ENCODE data around the gene SNX18. TPM values are rescaled to one million over a fixed set of nuclear protein-coding genes. Genes with fewer than 3 reads are reported as not detected.

Gene SNX18
- polyA plus RNA-seq, 1 of the 3 experiments (the other 2 are of a cell fraction): 4.6 TPM

DNA sequence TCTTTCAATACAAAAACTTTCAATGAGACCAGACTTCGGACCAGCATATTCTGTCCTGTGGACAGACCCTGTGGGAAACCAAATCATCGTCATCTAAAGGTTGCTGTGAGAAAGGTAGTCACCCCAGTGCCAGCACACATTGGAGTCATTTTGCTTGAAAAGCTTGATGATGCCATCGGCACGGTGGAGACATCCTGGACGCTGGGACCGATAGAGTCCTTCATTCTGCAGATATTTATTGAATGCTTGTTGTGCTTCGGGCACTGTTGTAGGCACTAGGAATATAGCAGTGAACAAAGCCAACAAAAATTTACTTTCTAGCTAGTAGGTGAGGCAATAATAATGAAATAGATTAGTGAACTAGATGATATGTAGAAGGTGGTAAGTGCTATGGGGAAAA, 34.9 kb downstream of the SNX18 start:
- no peak overlapping the region for H3K9ac ChIP-seq
- H3K79me2 ChIP-seq (ENCODE audit: insufficient read depth): no peaks in the 10 kb centered on the region
- CTCF ChIA-PET: interaction anchor here (1.3 kb wide), 1 partner anchor 31 kb away, joined by 3 read pairs; no protein-coding TSS in a partner anchor
- no peaks in the 10 kb centered on the region for H3K27me3 ChIP-seq (ENCODE audit: insufficient read depth)
- H3K36me3 ChIP-seq (replicated peaks in 1 of 2; ENCODE audit: control insufficient read depth in 1 of 2, insufficient read depth in 2 of 2, low read length in 1 of 2): no peaks in the 10 kb centered on the region
- no peak overlapping the region for H2AFZ ChIP-seq (ENCODE audit: low read depth)
- no peaks in the 10 kb centered on the region for H3K9me3 ChIP-seq
- H3K4me3 ChIP-seq (ENCODE audit: low read depth in 2 of 2, low read length in 1 of 2): no peak overlapping the region
- H3F3A ChIP-seq (replicated peaks; ENCODE audit: insufficient read depth): no peaks in the 10 kb centered on the region
- TF ChIP-seq EZH2phosphoT487 (IDR thresholded peaks at IDR 0.05; ENCODE audit: borderline replicate concordance, low read depth) (no peak), JUND (IDR thresholded peaks at IDR 0.05) (no peak), YY1 (IDR thresholded peaks at IDR 0.05; ENCODE audit: low read depth) (no peak), PBX3 (IDR thresholded peaks at IDR 0.05) (no peak), TAF1 (IDR thresholded peaks at IDR 0.05; ENCODE audit: borderline replicate concordance, low read depth, low read length) (no peak), MAX (IDR thresholded peaks at IDR 0.05; ENCODE audit: low read depth) (no peak), ELF1 (IDR thresholded peaks at IDR 0.05) (no peak), GATA2 (CRISPR knock-in tag; IDR thresholded peaks at IDR 0.05) (no peak), NRF1 (IDR thresholded peaks at IDR 0.05; ENCODE audit: low read depth, low read length) (no peak)
- no peaks in the 10 kb centered on the region; a peak in 1 of 4 replicates for H3K4me1 ChIP-seq (ENCODE audit: control insufficient read depth in 1 of 2, insufficient read depth in 2 of 2, low read depth in 1 of 2, low read length in 1 of 2)
- H4K20me1 ChIP-seq (ENCODE audit: insufficient read depth): no peaks in the 10 kb centered on the region
- H3K4me2 ChIP-seq: no peak overlapping the region
- WGBS (ENCODE audit: low lambda C conversion rate): 92% methylated on average over 7 of the region's 7 CpGs
- POLR2A ChIA-PET: no interaction called here
- no peak overlapping the region for H3K27ac ChIP-seq (ENCODE audit: low read depth in 2 of 2, low read length in 1 of 2)
- no peak for DNase-seq
- no peaks in the 10 kb centered on the region for H3K9me2 ChIP-seq

- no peak overlapping the region for H3K4me2 ChIP-seq
- H3K27ac ChIP-seq (ENCODE audit: low read depth in 2 of 2, low read length in 1 of 2): no peak overlapping the region
- WGBS (ENCODE audit: low lambda C conversion rate): 75% methylated on average over 4 of the region's 4 CpGs
- no peaks in the 10 kb centered on the region for H3K36me3 ChIP-seq (replicated peaks in 1 of 2; ENCODE audit: control insufficient read depth in 1 of 2, insufficient read depth in 2 of 2, low read length in 1 of 2)
- CTCF ChIA-PET: interaction anchor here (0.6 to 1.0 kb wide), 3 partner anchors 15 to 292 kb away, joined by 3 read pairs; partner anchors contain the start of gene SNX18
- H3K79me2 ChIP-seq (ENCODE audit: insufficient read depth): no peaks in the 10 kb centered on the region
- H4K20me1 ChIP-seq (ENCODE audit: insufficient read depth): no peaks in the 10 kb centered on the region
- H3K27me3 ChIP-seq (ENCODE audit: insufficient read depth): no peaks in the 10 kb centered on the region
- H3F3A ChIP-seq (replicated peaks; ENCODE audit: insufficient read depth): no peaks in the 10 kb centered on the region
- no peak overlapping the region for H2AFZ ChIP-seq (ENCODE audit: low read depth)
- no peak for DNase-seq
- POLR2A ChIA-PET: no interaction called here
- no peaks in the 10 kb centered on the region; a peak in 1 of 4 replicates for H3K4me1 ChIP-seq (ENCODE audit: control insufficient read depth in 1 of 2, insufficient read depth in 2 of 2, low read depth in 1 of 2, low read length in 1 of 2)
- H3K9me2 ChIP-seq: no peaks in the 10 kb centered on the region
- TF ChIP-seq TAF1 (IDR thresholded peaks at IDR 0.05; ENCODE audit: borderline replicate concordance, low read depth, low read length) (no peak), RAD21 (IDR thresholded peaks at IDR 0.05; ENCODE audit: low read length) (no peak), FOSL2 (IDR thresholded peaks at IDR 0.05; ENCODE audit: borderline replicate concordance, low read depth) (no peak), USF1 (IDR thresholded peaks at IDR 0.05; ENCODE audit: borderline replicate concordance, low read depth) (no peak), RXRA (IDR thresholded peaks at IDR 0.05; ENCODE audit: borderline replicate concordance, low read depth) (no peak), RFX5 (IDR thresholded peaks at IDR 0.05; ENCODE audit: low read length) (no peak), PBX3 (IDR thresholded peaks at IDR 0.05) (no peak), NRF1 (IDR thresholded peaks at IDR 0.05; ENCODE audit: low read depth, low read length) (no peak), TEAD4 (IDR thresholded peaks at IDR 0.05; ENCODE audit: borderline replicate concordance, insufficient read depth) (no peak), GABPA (IDR thresholded peaks at IDR 0.05; ENCODE audit: low read depth) (no peak), TCF12 (IDR thresholded peaks at IDR 0.05) (no peak), EP300 (IDR thresholded peaks at IDR 0.05; ENCODE audit: borderline replicate concordance in 1 of 2, low read depth in 1 of 2, low read length in 1 of 2) (no peak), IRF3 (IDR thresholded peaks at IDR 0.05; ENCODE audit: low read depth, low read length) (no peak), GATA2 (CRISPR knock-in tag; IDR thresholded peaks at IDR 0.05) (no peak), EZH2phosphoT487 (IDR thresholded peaks at IDR 0.05; ENCODE audit: borderline replicate concordance, low read depth) (no peak), ELF1 (IDR thresholded peaks at IDR 0.05) (no peak), MEF2A (IDR thresholded peaks at IDR 0.05; ENCODE audit: borderline replicate concordance, low read depth) (no peak), USF2 (IDR thresholded peaks at IDR 0.05; ENCODE audit: borderline replicate concordance, low read depth, low read length) (no peak), SMC3 (IDR thresholded peaks at IDR 0.05; ENCODE audit: low read depth, low read length) (no peak)
- no peak overlapping the region for H3K4me3 ChIP-seq (ENCODE audit: low read depth in 2 of 2, low read length in 1 of 2)
- no peaks in the 10 kb centered on the region for H3K9me3 ChIP-seq
- H3K9ac ChIP-seq: no peak overlapping the region
Measured at GRCh38 chr5:54553659-54554207, 36.2 kb downstream of the SNX18 start.
